ENCODE results near the gene SYNGR2. TPM values are rescaled to one million over a fixed set of nuclear protein-coding genes. Genes with fewer than 3 reads are reported as not detected.
A peak's percentile ranks its signal among the peaks of the same experiment; 100 is the strongest.

Gene SYNGR2
- total and polyA plus RNA-seq, 2 of the 8 experiments (the other 6 are each of a cell fraction or from before 2014, with no cell fraction given) = 50.0 to 139 TPM

- no peak for DNase-seq (ENCODE audit: low read depth in 1 of 2, low spot score in 2 of 2)
- ChIA-PET CTCF (ENCODE audit: partially characterized antibody) (interaction anchor here (0.6 to 8.0 kb wide), 18 partner anchors 10 to 275 kb away, joined by 3 to 122 read pairs (median 5); partner anchors contain the start of genes AFMID, TK1 and TMC6), POLR2A (ENCODE audit: partially characterized antibody) (interaction anchor here (0.6 to 4.6 kb wide), 6 partner anchors 20 to 81 kb away, joined by 3 to 16 read pairs (median 6); partner anchors contain the start of genes AFMID, BIRC5 and TK1)
- TF ChIP-seq, protein P1, sequence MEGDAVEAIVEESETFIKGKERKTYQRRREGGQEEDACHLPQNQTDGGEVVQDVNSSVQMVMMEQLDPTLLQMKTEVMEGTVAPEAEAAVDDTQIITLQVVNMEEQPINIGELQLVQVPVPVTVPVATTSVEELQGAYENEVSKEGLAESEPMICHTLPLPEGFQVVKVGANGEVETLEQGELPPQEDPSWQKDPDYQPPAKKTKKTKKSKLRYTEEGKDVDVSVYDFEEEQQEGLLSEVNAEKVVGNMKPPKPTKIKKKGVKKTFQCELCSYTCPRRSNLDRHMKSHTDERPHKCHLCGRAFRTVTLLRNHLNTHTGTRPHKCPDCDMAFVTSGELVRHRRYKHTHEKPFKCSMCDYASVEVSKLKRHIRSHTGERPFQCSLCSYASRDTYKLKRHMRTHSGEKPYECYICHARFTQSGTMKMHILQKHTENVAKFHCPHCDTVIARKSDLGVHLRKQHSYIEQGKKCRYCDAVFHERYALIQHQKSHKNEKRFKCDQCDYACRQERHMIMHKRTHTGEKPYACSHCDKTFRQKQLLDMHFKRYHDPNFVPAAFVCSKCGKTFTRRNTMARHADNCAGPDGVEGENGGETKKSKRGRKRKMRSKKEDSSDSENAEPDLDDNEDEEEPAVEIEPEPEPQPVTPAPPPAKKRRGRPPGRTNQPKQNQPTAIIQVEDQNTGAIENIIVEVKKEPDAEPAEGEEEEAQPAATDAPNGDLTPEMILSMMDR (IDR thresholded peaks at IDR 0.05; ENCODE audit: control extremely low read depth in 1 of 3, insufficient read depth in 1 of 3, low read depth in 1 of 3, low read length in 3 of 3) = no peak
Observed at GRCh38 chr17:78133179-78133951, 35.0 kb upstream of the SYNGR2 start.

More at GRCh38 chr17:78133179-78133951, 35.0 kb upstream of the SYNGR2 start:
- no peak overlapping the region for H3K18ac ChIP-seq (ENCODE audit: extremely low read depth, low read length)
- H2AFZ ChIP-seq (ENCODE audit: low read length) = no peak overlapping the region
- FAIRE-seq = no peak
- H4K20me1 ChIP-seq (replicated peaks in 1 of 2; ENCODE audit: control insufficient read depth in 1 of 2, insufficient read depth in 2 of 2, low read length in 2 of 2) = peaks cover 0 to 4% of the 10 kb centered on the region in 2 experiments
- H3K14ac ChIP-seq (ENCODE audit: insufficient read length) = no peak overlapping the region
- H2BK20ac ChIP-seq (ENCODE audit: low read length) = no peak overlapping the region
- peaks cover 0 to 26% (median 17%) of the 10 kb centered on the region in 4 experiments; a peak in 5 of 7 replicates for H3K27me3 ChIP-seq (replicated peaks in 1 of 4; ENCODE audit: control insufficient read depth in 3 of 4, extremely low read depth in 1 of 4, insufficient read depth in 3 of 4, low read length in 3 of 4)
- H3K4me1 ChIP-seq (replicated peaks in 1 of 4; ENCODE audit: control insufficient read depth in 3 of 4, insufficient read depth in 4 of 4, low read length in 3 of 4) = peaks cover 0 to 25% (median 7%) of the 10 kb centered on the region in 4 experiments; a peak in 5 of 7 replicates
- peaks cover under 1% of the 10 kb centered on the region; the same call in 1 of the 2 replicates for H3K23me2 ChIP-seq (ENCODE audit: low read depth, low read length)
- no peak overlapping the region for H3K4ac ChIP-seq (replicated peaks; ENCODE audit: insufficient read length, low read depth, low read length)
- H3K4me3 ChIP-seq (ENCODE audit: extremely low read depth in 1 of 4, insufficient read depth in 2 of 4, low read depth in 3 of 4, low read length in 4 of 4) = no peak overlapping the region
- no peak overlapping the region for H3K4me2 ChIP-seq (ENCODE audit: insufficient read depth in 1 of 2, low read depth in 2 of 2, low read length in 2 of 2)
- no peak overlapping the region for H3K23ac ChIP-seq (ENCODE audit: insufficient read length)
- peak overlapping the region; percentile 54; the same call in 1 of the 2 replicates for H2BK5ac ChIP-seq (ENCODE audit: low read depth, low read length)
- WGBS, 2 experiments (ENCODE audit: extremely low coverage in 1 of 2, insufficient coverage in 1 of 2, insufficient read length in 1 of 2, insufficient replicate concordance in 2 of 2, low coverage in 1 of 2, low lambda C conversion rate in 2 of 2, missing lambda C conversion rate in 1 of 2) = 90% methylated on average over 30 of the region's 30 CpGs; no CpG with 5 or more reads in 1 of the 2 experiments
- H2BK15ac ChIP-seq (ENCODE audit: low read length) = peak overlapping the region; percentile 96
- H4K5ac ChIP-seq (ENCODE audit: insufficient read length, low read depth, low read length) = no peak overlapping the region
- H2BK120ac ChIP-seq (replicated peaks; ENCODE audit: low read depth, low read length) = no peak overlapping the region
- H3K36me3 ChIP-seq (ENCODE audit: control insufficient read depth in 2 of 4, insufficient read depth in 4 of 4, low read length in 3 of 4) = no peaks in the 10 kb centered on the region
- H4K8ac ChIP-seq (ENCODE audit: extremely low read depth, insufficient read depth, low read length) = peak overlapping the region; percentile 11; the same call in 1 of the 2 replicates
- no peaks in the 10 kb centered on the region for H3K9me3 ChIP-seq (ENCODE audit: insufficient read depth in 2 of 2, low read depth in 1 of 2, low read length in 1 of 2)
- no peaks in the 10 kb centered on the region for H3K79me1 ChIP-seq (ENCODE audit: low read depth, low read length)
- H3K56ac ChIP-seq (replicated peaks; ENCODE audit: insufficient read length, low read depth, low read length) = no peak overlapping the region
- no peak overlapping the region for H3K9ac ChIP-seq (replicated peaks in 1 of 4; ENCODE audit: extremely low read depth in 1 of 4, low read depth in 3 of 4, low read length in 3 of 4)
- H3K79me2 ChIP-seq (ENCODE audit: control insufficient read depth in 1 of 2, insufficient read depth in 2 of 2, low read length in 2 of 2) = no peaks in the 10 kb centered on the region
- H2BK12ac ChIP-seq (ENCODE audit: low read depth, low read length) = peak overlapping the region; percentile 98; the same call in 1 of the 2 replicates
- H4K91ac ChIP-seq (replicated peaks; ENCODE audit: insufficient read length, low read length) = peak overlapping the region; percentile 25
- H2AK5ac ChIP-seq (ENCODE audit: low read depth, low read length) = peak overlapping the region; percentile 95
- H3K27ac ChIP-seq (ENCODE audit: low read depth, low read length) = no peak overlapping the region

Measured in H1 (cell line).